Erythroblast (primary cell): ENCODE results near the gene PLCH2.

Experiments
- DNase-seq, 2 experiments: peaks; one replicate each; lab custom pipeline; 2025; lab: John Stamatoyannopoulos, UW
- GATA1 ChIP-seq: IDR thresholded peaks from 2 replicates; pipeline ENCODE4 v1.6.1; 2011; ENCODE audit warnings: low read depth, mild to moderate bottlenecking, control low read depth, low read length, moderate library complexity
- POLR2A ChIP-seq: IDR thresholded peaks from 2 replicates; pipeline ENCODE4 v1.6.1; 2011; ENCODE audit warnings: mild to moderate bottlenecking, low read length

Gene PLCH2

GRCh38 chr1:2471159-2471471 lies 5.0 kb upstream of the PLCH2 start:
- TF ChIP-seq GATA1: no peak
- no peak for TF ChIP-seq POLR2A
- DNase-seq: no peak

GRCh38 chr1:2471587-2472001 lies 4.5 kb upstream of the PLCH2 start:
- no peak for DNase-seq
- TF ChIP-seq GATA1 (no peak), POLR2A (no peak)

- no peak for DNase-seq
Measured at GRCh38 chr1:2472109-2472508, 4.0 kb upstream of the PLCH2 start.

GRCh38 chr1:2472561-2473177 lies 3.4 kb upstream of the PLCH2 start:
- TF ChIP-seq GATA1 (no peak), POLR2A (no peak)
- DNase-seq: no peak

More at GRCh38 chr1:2472109-2472508, 4.0 kb upstream of the PLCH2 start:
- TF ChIP-seq POLR2A: no peak
- TF ChIP-seq GATA1: no peak

DNA sequence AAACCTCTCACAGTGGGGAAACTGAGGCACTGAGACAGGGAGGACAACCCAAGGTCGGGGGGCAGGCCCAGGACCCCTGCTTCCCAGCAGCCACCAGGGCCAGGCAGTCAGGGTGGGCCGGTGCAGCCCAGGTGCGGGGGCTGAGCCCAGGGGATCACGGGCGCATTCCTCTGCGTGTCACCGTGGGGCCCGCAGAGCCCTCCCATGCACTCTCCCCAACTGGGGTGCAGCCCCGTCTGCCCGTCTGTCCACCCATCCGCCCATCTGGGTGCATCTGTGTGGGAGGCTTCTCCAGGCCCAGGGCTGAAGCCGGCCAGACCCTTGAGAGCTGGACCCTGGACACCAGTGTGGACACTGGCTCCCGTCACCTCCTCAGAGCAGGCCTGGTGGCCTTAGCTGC lies 2.9 kb upstream of the PLCH2 start:
- DNase-seq: no peak
- TF ChIP-seq GATA1 (no peak), POLR2A (no peak)

GRCh38 chr1:2474104-2474844 lies 1.8 kb upstream of the PLCH2 start:
- DNase-seq: no peak
- no peak for TF ChIP-seq GATA1
- no peak for TF ChIP-seq POLR2A

DNA sequence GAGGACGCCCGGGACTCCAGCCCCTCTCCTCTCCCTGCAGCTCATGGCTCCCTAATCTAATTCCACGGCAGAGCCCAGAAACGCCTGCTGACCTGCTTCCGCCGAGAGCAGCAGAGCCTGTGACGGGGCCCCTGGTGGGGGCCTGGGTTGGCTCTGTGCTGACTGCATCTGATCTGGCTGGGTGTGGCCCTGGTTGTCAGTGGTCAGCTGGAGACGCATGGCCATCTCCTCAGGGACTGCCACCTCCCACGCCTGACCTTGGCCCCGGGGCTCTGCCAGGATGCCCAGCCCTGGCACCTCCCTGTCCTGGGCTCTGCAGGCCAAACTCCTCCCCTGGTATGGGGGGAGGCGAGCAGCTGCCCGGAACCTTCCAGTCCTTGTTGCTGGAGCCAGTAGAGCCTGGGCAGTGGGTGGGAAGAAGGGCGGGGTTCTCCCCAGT lies 1.1 kb upstream of the PLCH2 start:
- no peak for DNase-seq
- TF ChIP-seq POLR2A: no peak
- TF ChIP-seq GATA1: no peak

GRCh38 chr1:2475571-2475970 lies 518 bp upstream of the PLCH2 start:
- TF ChIP-seq GATA1 (no peak), POLR2A (no peak)
- no peak for DNase-seq

DNA sequence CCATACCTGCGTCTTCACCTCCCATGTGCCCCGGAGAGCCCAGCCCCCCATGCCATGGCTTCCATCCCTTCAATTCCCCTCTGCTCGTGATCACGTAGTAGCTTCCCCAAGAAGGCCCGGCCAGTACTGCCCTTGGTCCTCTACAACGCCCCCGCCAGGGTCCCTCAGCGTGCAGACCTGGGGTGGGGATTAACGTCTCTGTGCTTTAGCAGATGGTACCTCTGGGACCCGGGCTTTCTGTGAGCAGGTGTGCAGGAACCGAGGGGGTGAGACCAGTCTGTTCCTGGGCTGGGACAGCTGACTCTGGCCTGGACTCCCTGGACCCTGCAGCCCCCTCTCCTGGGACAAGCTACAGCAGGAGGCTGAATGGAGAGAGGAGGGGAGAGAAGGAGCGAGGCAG lies 1.2 kb downstream of the PLCH2 start:
- DNase-seq: no peak
- no peak for TF ChIP-seq POLR2A
- no peak for TF ChIP-seq GATA1

GRCh38 chr1:2477791-2478499 lies 1.9 kb downstream of the PLCH2 start:
- TF ChIP-seq POLR2A: no peak
- TF ChIP-seq GATA1: no peak
- DNase-seq: no peak

DNA sequence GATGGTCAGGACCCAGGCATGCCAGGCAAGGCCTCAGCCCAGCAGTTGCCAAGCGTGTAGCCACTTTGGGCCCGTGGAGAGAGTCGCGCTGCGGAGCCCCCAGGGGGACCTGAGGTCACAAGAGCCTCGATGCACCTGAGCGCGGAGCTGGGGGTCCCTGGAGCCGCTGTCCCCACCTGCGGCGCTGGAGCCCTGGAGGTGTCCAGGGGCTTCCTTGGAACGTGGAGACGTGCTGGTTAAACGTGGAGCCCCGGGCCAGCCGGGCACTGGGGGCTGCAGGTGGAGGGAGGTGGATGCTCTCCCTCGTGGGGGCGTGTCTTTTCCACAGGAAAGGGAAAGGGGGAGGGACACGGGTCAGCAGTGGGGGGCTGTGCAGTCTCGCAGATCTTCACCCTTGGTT lies 3.1 kb downstream of the PLCH2 start:
- DNase-seq: no peak
- TF ChIP-seq GATA1 (no peak), POLR2A (no peak)

- no peak for DNase-seq
- TF ChIP-seq POLR2A (no peak), GATA1 (no peak)
Measured at GRCh38 chr1:2479618-2480017, 3.5 kb downstream of the PLCH2 start.

DNA sequence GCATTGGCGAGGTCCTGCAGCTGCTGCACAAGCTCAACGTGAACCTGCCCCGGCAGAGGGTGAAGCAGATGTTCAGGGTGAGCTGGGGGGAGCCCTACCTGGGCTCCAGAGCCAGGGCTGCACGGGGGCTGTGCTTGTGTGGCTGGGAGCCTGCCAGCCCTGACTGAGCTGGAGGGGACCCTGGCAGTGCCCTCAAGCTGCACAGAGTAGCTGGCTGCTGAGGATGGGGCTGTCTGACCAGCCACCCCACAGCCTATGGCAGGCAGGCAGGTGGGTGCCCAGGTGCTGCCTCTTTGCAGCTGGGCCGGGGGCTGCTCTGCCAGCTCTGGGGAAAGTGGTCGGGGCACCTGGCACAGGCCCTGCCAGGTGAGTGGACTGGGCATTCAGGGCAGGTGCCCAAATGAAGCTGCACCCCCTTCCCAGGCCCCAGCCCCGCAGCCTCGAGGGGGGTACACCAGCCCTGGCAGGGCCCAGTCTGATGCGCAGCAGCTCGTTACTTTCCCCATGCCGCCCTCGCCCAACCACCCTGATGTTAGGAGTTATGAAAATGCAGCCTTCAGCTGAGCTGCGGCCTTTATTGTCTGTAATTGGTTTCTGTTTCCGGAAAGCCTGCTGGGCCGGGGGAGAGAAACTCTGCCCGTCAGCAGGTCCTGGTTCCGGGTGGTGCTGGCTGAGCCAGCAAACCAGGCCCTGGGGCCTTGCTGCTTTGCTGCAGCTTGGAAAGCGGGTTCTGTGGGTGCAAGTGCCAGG lies 4.3 kb downstream of the PLCH2 start:
- DNase-seq: no peak
- TF ChIP-seq GATA1 (no peak), POLR2A (no peak)
